Gastroesophageal sphincter (tissue), 3 donors: ENCODE results near the gene BAZ1A.

Experiments used
- CTCF ChIP-seq, 4 experiments: fragments of 200-600 bp in 2 of 4; fragments of 450-650 bp in 2 of 4; sonication (generic) in 1 of 4; IDR thresholded peaks; one replicate each; pipeline ENCODE4 v1.5.1; 2017 to 2019; ENCODE audit warnings: antibody characterized with exemption in 4 of 4, mild to moderate bottlenecking in 2 of 4, moderate library complexity in 2 of 4
- EP300 ChIP-seq: sonication (generic); formaldehyde crosslinking; IDR thresholded peaks from one replicate; pipeline ENCODE4 v1.6.1; 2017; ENCODE audit warnings: antibody characterized with exemption, mild to moderate bottlenecking
- POLR2A ChIP-seq, 2 donors: fragments of 450-650 bp; IDR thresholded peaks; one replicate each; pipeline ENCODE4 v1.6.1; 2017; ENCODE audit warnings: antibody characterized with exemption in 2 of 2, mild to moderate bottlenecking in 2 of 2, moderate library complexity in 1 of 2
- POLR2AphosphoS5 ChIP-seq: sonication (generic); formaldehyde crosslinking; IDR thresholded peaks from one replicate; pipeline ENCODE4 v1.6.1; 2017; ENCODE audit warnings: antibody characterized with exemption

GRCh38 chr14:34853041-34853440 lies 22.1 kb downstream of the BAZ1A start:
- TF ChIP-seq CTCF (IDR thresholded peaks at IDR 0.05) (no peak), POLR2A (IDR thresholded peaks at IDR 0.05) (no peak), EP300 (no peak), POLR2AphosphoS5 (no peak)
